Activated naive CD8-positive, alpha-beta T cell treated with anti-CD3 and anti-CD28 coated beads, Interleukin-2, amount 10 ng/mL, durations not matched to agents 7 days and 5 days (primary cell): ENCODE measurements around the gene RNF151. TPM values are rescaled to one million over a fixed set of nuclear protein-coding genes. Genes with fewer than 3 reads are reported as not detected.
A peak's percentile ranks its signal among the peaks of the same experiment; 100 is the strongest.
"Not testable (repeated sequence)": the region's sequence is repeated elsewhere in the genome, so short reads cannot be mapped to it uniquely, and the experiment has no call there.

Experiments
- ATAC-seq: fragments of 150-1000 bp; cut with Tn5 transposase; one replicate; pipeline ENCODE4 v1.10.0; 2021; ENCODE audit warnings: low read depth, moderate library complexity
- POLR2A ChIA-PET: fragments of 350-600 bp; sonication (Branson Sonifier 250); formaldehyde crosslinking; loops from one replicate; lab custom pipeline; 2021; ENCODE audit warnings: antibody characterized with exemption; lab: Charles Lee
- DNase-seq: peaks from one replicate; pipeline ENCODE4 v3.0.0; 2021
- H3K27ac Mint-ChIP-seq: one replicate; pipeline ENCODE4 v1.8.0; 2022; ENCODE audit warnings: mild to moderate bottlenecking, mixed read lengths
- H3K27me3 Mint-ChIP-seq: one replicate; pipeline ENCODE4 v1.8.0; 2022; ENCODE audit warnings: mild to moderate bottlenecking, moderate library complexity, mixed read lengths
- H3K36me3 Mint-ChIP-seq: one replicate; pipeline ENCODE4 v1.8.0; 2021; ENCODE audit warnings: mild to moderate bottlenecking, mixed read lengths
- H3K4me1 Mint-ChIP-seq: one replicate; pipeline ENCODE4 v1.8.0; 2021; ENCODE audit warnings: mixed read lengths
- H3K4me3 Mint-ChIP-seq: one replicate; pipeline ENCODE4 v1.8.0; 2022; ENCODE audit warnings: mild to moderate bottlenecking, moderate library complexity, mixed read lengths
- H3K9me3 Mint-ChIP-seq: one replicate; pipeline ENCODE4 v1.8.0; 2021; ENCODE audit warnings: mixed read lengths
- total RNA-seq, 2 experiments: library from RNA; stranded (reverse); gene quantifications; one replicate each; pipeline ENCODE4 v1.2.3, GENCODE V29; 2021

RNF151 gene
- total RNA-seq, 2 experiments from 2014 or later, result not detected

DNA sequence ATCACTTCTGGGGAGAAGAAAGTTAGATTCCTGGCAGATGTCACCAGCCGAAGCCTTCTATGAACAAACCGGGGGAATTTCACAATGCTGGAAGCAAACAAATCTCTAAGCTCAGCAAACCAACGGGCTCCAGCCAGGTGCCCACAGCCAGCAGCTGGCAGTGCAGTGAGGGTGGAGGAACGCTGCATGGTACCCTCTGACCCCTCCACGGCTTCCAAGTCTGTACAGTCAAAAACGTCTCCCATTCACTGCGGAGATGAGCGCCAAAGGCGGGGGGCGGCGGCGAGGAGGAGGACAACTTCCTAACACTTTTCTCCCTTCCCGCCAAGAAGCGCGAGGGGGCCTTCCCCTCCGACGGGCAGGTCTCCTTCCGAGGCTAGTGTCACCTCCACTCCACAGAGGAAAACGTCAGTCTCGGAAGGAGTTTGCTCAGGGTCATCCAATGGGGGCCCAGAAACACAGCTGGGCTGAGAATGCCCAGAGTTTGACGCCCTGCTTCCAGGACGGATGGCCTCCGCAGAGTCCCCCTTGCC is 42.0 kb downstream of the RNF151 start:
- POLR2A ChIA-PET, result interaction anchor here (0.5 to 2.2 kb wide), 10 partner anchors 12 to 242 kb away, joined by 3 to 25 read pairs (median 6); partner anchors contain the start of genes NHERF2, NTHL1, RPS2 and TRAF7
- Mint-ChIP-seq H3K27ac (peak overlapping the region; percentile 92), H3K9me3 (no peaks in the 10 kb centered on the region), H3K4me1 (peaks cover 25% of the 10 kb centered on the region), H3K4me3 (peak overlapping the region; percentile 93), H3K36me3 (no peaks in the 10 kb centered on the region), H3K27me3 (no peaks in the 10 kb centered on the region)
- peak; percentile 12 for ATAC-seq
- peak; percentile 58 for DNase-seq

DNA sequence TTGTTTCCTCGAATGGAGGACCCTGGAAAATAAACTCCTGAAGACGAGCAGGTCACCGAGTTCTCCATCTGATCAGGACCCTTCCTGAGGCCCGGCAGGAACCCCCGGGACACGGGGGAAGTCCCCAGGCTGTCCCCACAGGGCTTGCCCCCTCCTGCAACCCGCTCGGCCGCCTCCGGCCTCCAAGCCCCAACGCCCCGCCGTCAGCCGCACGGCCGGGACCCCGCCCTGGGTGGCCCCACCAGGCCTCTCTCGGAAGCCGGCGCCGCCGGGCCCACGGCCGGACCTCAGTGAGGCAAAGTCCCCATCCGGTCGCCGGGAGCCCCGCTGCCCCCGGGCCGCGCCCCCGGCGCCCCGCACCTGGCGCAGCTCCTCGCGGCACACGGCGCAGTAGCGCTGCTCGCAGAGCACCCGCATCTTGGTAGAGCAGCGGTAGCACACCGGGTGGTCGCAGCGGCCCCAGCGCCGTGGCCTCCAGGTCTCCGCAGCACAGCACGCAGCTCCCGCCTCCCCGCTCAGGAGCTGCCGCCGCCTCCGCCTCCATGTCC is 42.6 kb downstream of the RNF151 start:
- no peaks in the 10 kb centered on the region for H3K27me3 Mint-ChIP-seq
- H3K4me1 Mint-ChIP-seq, result peaks cover 25% of the 10 kb centered on the region
- DNase-seq (peak; percentile 64), ATAC-seq (peak; percentile 50)
- H3K9me3 Mint-ChIP-seq, result no peaks in the 10 kb centered on the region
- POLR2A ChIA-PET, result interaction anchor here (0.5 to 2.2 kb wide), 8 partner anchors 18 to 241 kb away, joined by 3 to 17 read pairs (median 6); partner anchors contain the start of genes NHERF2, NTHL1, RPS2 and TRAF7
- H3K27ac Mint-ChIP-seq, result peak overlapping the region; percentile 92
- no peaks in the 10 kb centered on the region for H3K36me3 Mint-ChIP-seq
- H3K4me3 Mint-ChIP-seq, result peak overlapping the region; percentile 93

DNA sequence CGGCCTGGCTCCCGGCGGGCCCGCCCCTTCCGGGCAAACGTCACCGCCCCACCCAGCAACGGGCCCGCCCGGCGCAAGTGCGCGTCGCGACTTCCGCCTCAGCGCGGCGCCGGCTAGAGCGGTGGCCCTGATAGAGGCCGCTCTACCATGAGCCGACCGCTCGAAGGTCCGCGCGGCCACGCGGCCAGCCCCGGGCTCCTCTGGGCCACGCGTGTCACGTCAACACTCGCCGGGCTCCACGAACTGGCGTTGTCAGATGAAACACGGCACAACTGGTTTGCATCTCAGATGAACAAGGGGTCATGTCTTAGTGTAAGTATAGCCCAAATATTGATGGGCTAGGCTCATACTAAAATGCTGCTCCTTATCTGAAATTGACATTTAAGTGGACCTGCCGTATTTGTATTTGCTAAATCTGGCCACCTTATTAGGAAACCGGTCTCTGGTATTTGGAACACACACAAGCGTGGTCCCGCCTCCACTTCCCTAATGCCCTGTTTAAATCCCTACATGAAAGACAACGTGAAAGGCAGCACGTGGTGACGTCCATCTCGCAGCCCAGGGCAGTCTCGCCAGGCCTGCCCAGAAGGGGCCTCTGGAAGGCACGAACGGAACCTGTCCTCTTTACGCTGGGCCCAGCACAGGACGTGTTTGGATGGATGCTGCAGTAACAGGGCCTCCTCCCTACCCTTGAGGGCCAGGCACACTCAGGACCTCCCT is 43.3 kb downstream of the RNF151 start, which contains the start of gene ZNF598:
TSS of gene ZNF598 (minus strand) at position 31 of the 720 bp plus-strand sequence.
- peaks cover 25% of the 10 kb centered on the region for H3K4me1 Mint-ChIP-seq
- H3K36me3 Mint-ChIP-seq, result no peaks in the 10 kb centered on the region

DNA sequence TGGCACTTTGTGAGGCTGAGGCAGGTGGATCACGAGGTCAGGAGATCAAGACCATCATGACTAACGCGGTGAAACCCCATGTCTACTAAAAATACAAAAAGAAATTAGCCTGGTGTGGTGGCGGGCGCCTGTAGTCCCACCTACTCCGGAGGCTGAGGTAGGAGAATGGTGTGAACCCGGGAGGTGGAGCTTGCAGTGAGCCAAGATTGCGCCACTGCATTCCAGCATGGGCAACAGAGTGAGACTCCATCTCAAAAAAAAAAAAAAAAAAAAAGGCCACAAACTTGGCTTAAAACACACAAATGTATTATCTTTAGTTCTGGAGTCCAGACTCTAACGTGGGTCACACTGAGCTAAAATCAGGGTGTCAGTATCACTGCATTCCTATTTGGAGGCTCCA is 45.1 kb downstream of the RNF151 start:
- not testable (repeated sequence) for DNase-seq, H3K4me3 Mint-ChIP-seq, H3K27me3 Mint-ChIP-seq, H3K27ac Mint-ChIP-seq, H3K36me3 Mint-ChIP-seq, ATAC-seq, H3K9me3 Mint-ChIP-seq
- H3K4me1 Mint-ChIP-seq, result peaks cover 19% of the 10 kb centered on the region
- POLR2A ChIA-PET, result interaction anchor here (1.0 to 1.2 kb wide), 2 partner anchors 10 to 143 kb away, joined by 5 to 10 read pairs; no protein-coding TSS in a partner anchor

More for the DNA sequence above, 43.3 kb downstream of the RNF151 start, which contains the start of gene ZNF598:
- H3K27me3 Mint-ChIP-seq, result no peaks in the 10 kb centered on the region
- H3K27ac Mint-ChIP-seq, result peak within 1 kb of the TSS; percentile 92
- H3K9me3 Mint-ChIP-seq, result no peaks in the 10 kb centered on the region
- ATAC-seq (peak; percentile 86), DNase-seq (peak; percentile 91)
- POLR2A ChIA-PET, result interaction anchor here (1.2 to 1.8 kb wide), 2 partner anchors 17 to 145 kb away, joined by 3 to 17 read pairs; partner anchors contain the start of genes NHERF2 and TRAF7
- H3K4me3 Mint-ChIP-seq, result peak within 1 kb of the TSS; percentile 93

DNA sequence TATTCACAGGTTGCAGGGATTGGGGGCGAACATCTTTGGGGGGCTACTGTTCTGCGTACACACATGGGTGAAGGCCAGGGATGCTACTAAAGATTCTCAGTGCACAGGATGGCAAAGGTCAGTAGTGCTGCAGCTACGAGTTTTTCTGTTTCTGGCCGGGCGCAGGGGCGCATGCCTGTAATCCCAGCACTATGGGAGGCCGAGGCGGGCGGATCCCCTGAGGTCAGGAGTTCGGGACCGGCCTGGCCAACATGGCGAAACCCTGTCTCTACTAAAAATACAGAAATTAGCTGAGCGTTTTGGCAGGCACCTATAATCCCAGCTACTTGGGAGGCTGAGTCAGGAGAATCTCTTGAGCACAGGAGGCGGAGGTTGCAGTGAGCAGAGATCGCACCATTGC is 46.9 kb downstream of the RNF151 start:
- Mint-ChIP-seq H3K27me3 (peaks cover 5% of the 10 kb centered on the region), H3K4me1 (peaks cover 6% of the 10 kb centered on the region), H3K9me3 (no peaks in the 10 kb centered on the region), H3K27ac (no peak overlapping the region), H3K36me3 (no peaks in the 10 kb centered on the region), H3K4me3 (no peak overlapping the region)
- ATAC-seq (no peak), DNase-seq (no peak)
- POLR2A ChIA-PET, result interaction anchor here (1.0 kb wide), 1 partner anchor 142 kb away, joined by 3 read pairs; the partner anchor contains the start of gene TRAF7

DNA sequence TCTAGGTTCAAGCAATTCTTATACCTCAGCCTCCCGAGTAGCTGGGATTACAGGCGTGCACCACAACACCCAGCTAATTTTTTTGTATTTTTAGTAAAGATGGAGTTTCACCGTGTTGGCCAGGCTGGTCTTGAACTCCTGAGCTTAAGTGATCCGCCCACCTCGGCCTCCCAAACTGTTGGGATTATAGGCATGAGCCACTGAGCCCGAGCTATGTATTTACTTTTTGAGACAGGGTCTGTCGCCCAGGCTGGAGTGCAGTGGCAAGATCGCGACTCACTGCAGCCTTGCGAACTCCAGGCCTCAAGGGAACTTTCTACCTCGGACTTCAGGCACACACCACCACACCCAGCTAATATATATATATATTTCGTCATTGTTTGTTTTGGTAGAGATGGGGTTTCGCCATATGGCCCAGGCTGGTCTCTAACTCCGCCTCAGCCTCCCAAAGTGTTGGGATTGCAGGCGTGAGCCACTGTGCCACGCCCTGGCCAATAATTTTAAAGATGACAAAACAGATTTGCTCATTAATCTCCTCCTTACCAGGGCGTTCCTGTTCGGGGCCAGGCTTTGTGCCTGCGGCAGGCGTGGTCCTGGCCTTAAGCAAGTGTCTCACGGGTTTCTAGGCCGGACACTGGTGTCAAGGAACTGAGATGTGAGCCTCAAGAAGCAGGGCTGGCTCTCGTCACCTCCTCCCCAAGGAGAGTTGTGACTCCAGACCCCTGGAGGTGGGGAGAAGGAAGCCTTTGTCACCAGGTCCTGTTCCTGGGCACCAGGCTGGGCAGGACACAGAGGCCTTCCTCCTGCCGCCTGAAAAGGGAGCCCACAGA is 48.7 kb downstream of the RNF151 start:
- POLR2A ChIA-PET, result no interaction called here

DNA sequence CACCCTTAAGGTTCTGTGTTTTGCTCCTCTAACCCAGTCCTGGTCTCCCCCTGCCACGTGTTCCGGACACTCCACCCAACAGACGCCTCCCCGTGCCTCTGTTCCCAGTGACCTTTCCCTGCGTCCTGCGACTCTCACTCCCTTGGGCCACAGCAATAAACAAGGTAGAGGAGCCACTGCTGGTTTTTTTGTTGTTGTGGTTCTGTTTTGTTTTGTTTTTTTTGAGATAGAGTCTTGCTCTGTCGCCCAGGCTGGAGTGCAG is 49.2 kb downstream of the RNF151 start:
- no peaks in the 10 kb centered on the region for H3K9me3 Mint-ChIP-seq
- no peak for DNase-seq
- no peak for ATAC-seq
- peaks cover 18% of the 10 kb centered on the region for H3K27me3 Mint-ChIP-seq
- no peak overlapping the region for H3K27ac Mint-ChIP-seq
- peaks cover 1% of the 10 kb centered on the region for H3K4me1 Mint-ChIP-seq
- POLR2A ChIA-PET, result interaction anchor here (1.4 kb wide), 1 partner anchor 139 kb away, joined by 6 read pairs; no protein-coding TSS in a partner anchor
- H3K36me3 Mint-ChIP-seq, result no peaks in the 10 kb centered on the region
- H3K4me3 Mint-ChIP-seq, result no peak overlapping the region

More for the DNA sequence above, 48.7 kb downstream of the RNF151 start:
- H3K4me1 Mint-ChIP-seq, result peaks cover 2% of the 10 kb centered on the region
- DNase-seq (no peak), ATAC-seq (no peak)
- peaks cover 12% of the 10 kb centered on the region for H3K27me3 Mint-ChIP-seq
- no peaks in the 10 kb centered on the region for H3K9me3 Mint-ChIP-seq
- no peak overlapping the region for H3K4me3 Mint-ChIP-seq
- H3K27ac Mint-ChIP-seq, result no peak overlapping the region
- H3K36me3 Mint-ChIP-seq, result no peaks in the 10 kb centered on the region

DNA sequence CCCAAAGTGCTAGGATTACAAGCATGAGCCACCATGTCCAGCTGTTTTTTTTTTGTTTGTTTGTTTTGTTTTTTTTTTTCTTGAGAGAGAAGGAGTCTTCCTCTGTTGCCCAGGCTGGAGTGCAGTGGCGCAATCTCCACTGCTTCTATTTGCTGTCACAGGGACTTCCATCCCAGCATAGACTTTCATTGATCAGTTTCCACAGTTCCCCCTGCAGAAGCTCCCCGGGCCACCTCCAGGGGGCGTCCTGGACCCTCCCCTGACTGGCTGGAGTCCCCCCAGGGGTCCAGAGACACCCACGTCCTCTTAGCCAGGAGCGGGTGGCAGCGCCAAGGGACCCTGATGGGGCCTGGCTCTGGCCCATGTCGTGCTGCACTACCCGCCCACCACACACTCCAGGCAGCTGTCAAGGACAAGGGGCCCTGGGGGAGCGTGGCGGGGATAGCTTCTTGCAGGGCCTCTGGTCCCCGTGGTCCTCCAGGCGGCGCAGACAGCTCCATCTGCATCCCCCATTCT is 49.8 kb downstream of the RNF151 start:
- no peak for ATAC-seq
- DNase-seq, result no peak
- H3K36me3 Mint-ChIP-seq, result no peaks in the 10 kb centered on the region

More for the DNA sequence above, 49.8 kb downstream of the RNF151 start:
- POLR2A ChIA-PET, result interaction anchor here (1.4 kb wide), 1 partner anchor 138 kb away, joined by 6 read pairs; no protein-coding TSS in a partner anchor
- H3K27ac Mint-ChIP-seq, result no peak overlapping the region
- H3K9me3 Mint-ChIP-seq, result no peaks in the 10 kb centered on the region
- peaks cover 1% of the 10 kb centered on the region for H3K4me1 Mint-ChIP-seq
- no peak overlapping the region for H3K4me3 Mint-ChIP-seq
- peaks cover 23% of the 10 kb centered on the region for H3K27me3 Mint-ChIP-seq

Other genes with a start within 250 kb of the RNF151 start
- gene NME3, start 195.3 kb upstream of the RNF151 start, total RNA-seq, result 10 to 100 TPM; 58.1 to 60.9 TPM
- gene EME2, start 194.0 kb upstream of the RNF151 start, total RNA-seq, result 10 to 100 TPM; 28.7 to 36.3 TPM
- gene MRPS34, start 193.7 kb upstream of the RNF151 start, total RNA-seq, result 100 to 1,000 TPM in 1 of 2 experiments, 10 to 100 TPM in 1; 91.6 to 103 TPM
- 10 to 100 TPM; 67.8 to 74.1 TPM for gene SPSB3, start 184.3 kb upstream of the RNF151 start, total RNA-seq
- gene NUBP2, start 183.9 kb upstream of the RNF151 start, total RNA-seq, result 10 to 100 TPM; 55.6 to 55.9 TPM
- under 1 TPM; 0.23 to 0.55 TPM for gene IGFALS, start 173.2 kb upstream of the RNF151 start, total RNA-seq
- 10 to 100 TPM; 48.7 to 51.6 TPM for gene HAGH, start 140.0 kb upstream of the RNF151 start, total RNA-seq
- 10 to 100 TPM; 12.0 to 12.2 TPM for gene FAHD1, start 139.7 kb upstream of the RNF151 start, total RNA-seq
- not detected for gene MEIOB, start 94.7 kb upstream of the RNF151 start, total RNA-seq
- not detected for gene HS3ST6, start 48.4 kb upstream of the RNF151 start, total RNA-seq
- 10 to 100 TPM; 12.0 to 12.5 TPM for gene MSRB1, start 23.7 kb upstream of the RNF151 start, total RNA-seq
- not detected for gene RPL3L, start 12.2 kb upstream of the RNF151 start, total RNA-seq
- 100 to 1,000 TPM; 108 to 115 TPM for gene NDUFB10, start 7.3 kb upstream of the RNF151 start, total RNA-seq
- gene RPS2, start 2.0 kb upstream of the RNF151 start, total RNA-seq, result 1,000 to 10,000 TPM; 2,404 to 2,409 TPM
- gene TBL3, start 5.2 kb downstream of the RNF151 start, total RNA-seq, result 10 to 100 TPM; 29.4 to 30.7 TPM
- gene NOXO1, start 14.6 kb downstream of the RNF151 start, total RNA-seq, result 1 to 10 TPM in 1 of 2 experiments, under 1 TPM in 1; 0.58 to 1.8 TPM
- 10 to 100 TPM; 28.8 to 31.9 TPM for gene GFER, start 17.3 kb downstream of the RNF151 start, total RNA-seq
- 1 to 10 TPM; 2.0 to 2.2 TPM for gene SYNGR3, start 23.1 kb downstream of the RNF151 start, total RNA-seq
- gene ZNF598, start 43.0 kb downstream of the RNF151 start, total RNA-seq, result 10 to 100 TPM; 67.8 to 77.1 TPM
- gene NPW, start 52.9 kb downstream of the RNF151 start, total RNA-seq, result under 1 TPM in 1 of 2 experiments, not detected in 1; 0.42 TPM
- 1 to 10 TPM; 4.2 to 4.3 TPM for gene NHERF2, start 60.0 kb downstream of the RNF151 start, total RNA-seq
- gene NTHL1, start 81.0 kb downstream of the RNF151 start, total RNA-seq, result 10 to 100 TPM; 19.4 to 20.7 TPM
- gene TSC2, start 81.1 kb downstream of the RNF151 start, total RNA-seq, result 100 to 1,000 TPM; 113 to 125 TPM
- 10 to 100 TPM; 95.5 to 97.3 TPM for gene PKD1, start 169.0 kb downstream of the RNF151 start, total RNA-seq
- under 1 TPM; 0.40 to 0.69 TPM for gene RAB26, start 181.8 kb downstream of the RNF151 start, total RNA-seq
- gene TRAF7, start 188.9 kb downstream of the RNF151 start, total RNA-seq, result 10 to 100 TPM; 50.2 to 51.8 TPM
- gene CASKIN1, start 229.7 kb downstream of the RNF151 start, total RNA-seq, result 1 to 10 TPM in 1 of 2 experiments, under 1 TPM in 1; 0.88 to 1.1 TPM
- gene MLST8, start 238.6 kb downstream of the RNF151 start, total RNA-seq, result 10 to 100 TPM; 32.1 to 33.1 TPM
- 10 to 100 TPM; 17.3 to 18.4 TPM for gene BRICD5, start 244.0 kb downstream of the RNF151 start, total RNA-seq
- 10 to 100 TPM; 22.6 to 23.2 TPM for gene PGP, start 248.0 kb downstream of the RNF151 start, total RNA-seq